ENCODE results near the gene GMEB2. TPM values are rescaled to one million over a fixed set of nuclear protein-coding genes. Genes with fewer than 3 reads are reported as not detected.

Gene GMEB2
- total and polyA plus RNA-seq, 11 donors: 4.3 to 10.0 (median 6.1) TPM

DNA sequence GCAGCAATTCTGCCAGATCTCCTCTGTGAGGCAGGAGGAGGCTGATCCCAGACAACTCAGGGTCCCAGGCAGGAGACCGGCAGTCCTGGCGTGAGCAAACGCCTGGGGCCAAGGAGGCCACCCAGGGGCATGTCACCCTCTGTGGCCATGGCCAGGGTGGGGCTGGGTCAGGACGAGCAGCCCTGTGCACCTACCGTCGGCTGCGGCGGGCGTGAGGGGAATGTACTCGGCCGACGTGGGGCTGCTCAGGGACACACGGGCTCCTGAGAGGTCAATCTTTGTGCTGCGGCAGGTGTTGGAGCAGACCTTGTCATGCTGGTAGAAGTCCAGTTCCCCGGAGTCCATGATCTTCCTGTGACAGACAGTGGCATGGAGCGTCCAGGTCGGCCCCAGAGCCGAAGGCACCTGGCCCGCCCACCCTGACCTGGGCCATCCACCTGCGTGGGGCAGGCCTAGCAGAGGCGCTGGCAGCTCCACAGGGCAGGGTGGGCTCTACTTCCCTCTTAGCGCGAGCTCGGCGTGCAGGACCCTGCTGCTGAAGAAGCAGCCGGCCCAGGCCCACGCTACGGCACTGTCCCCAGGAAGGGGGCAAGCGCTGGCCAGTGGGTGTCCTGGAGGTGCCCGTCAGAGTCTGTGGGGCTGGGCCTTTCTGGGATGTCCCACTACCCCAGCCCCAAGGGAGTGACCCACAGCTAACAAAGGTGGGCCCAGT, 31.3 kb downstream of the GMEB2 start:
- no peak for TF ChIP-seq POLR2A (IDR thresholded peaks at IDR 0.05)
- TF ChIP-seq, protein P1, sequence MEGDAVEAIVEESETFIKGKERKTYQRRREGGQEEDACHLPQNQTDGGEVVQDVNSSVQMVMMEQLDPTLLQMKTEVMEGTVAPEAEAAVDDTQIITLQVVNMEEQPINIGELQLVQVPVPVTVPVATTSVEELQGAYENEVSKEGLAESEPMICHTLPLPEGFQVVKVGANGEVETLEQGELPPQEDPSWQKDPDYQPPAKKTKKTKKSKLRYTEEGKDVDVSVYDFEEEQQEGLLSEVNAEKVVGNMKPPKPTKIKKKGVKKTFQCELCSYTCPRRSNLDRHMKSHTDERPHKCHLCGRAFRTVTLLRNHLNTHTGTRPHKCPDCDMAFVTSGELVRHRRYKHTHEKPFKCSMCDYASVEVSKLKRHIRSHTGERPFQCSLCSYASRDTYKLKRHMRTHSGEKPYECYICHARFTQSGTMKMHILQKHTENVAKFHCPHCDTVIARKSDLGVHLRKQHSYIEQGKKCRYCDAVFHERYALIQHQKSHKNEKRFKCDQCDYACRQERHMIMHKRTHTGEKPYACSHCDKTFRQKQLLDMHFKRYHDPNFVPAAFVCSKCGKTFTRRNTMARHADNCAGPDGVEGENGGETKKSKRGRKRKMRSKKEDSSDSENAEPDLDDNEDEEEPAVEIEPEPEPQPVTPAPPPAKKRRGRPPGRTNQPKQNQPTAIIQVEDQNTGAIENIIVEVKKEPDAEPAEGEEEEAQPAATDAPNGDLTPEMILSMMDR (IDR thresholded peaks at IDR 0.05): no peak
- intact Hi-C loops (cut with DNase I): no loop called here
- Histone ChIP-seq H3K9me3 (no peaks in the 10 kb centered on the region), H3K4me1 (peaks cover 0 to 4% (median 0%) of the 10 kb centered on the region in 12 donors), H3K4me3 (no peak overlapping the region), H3K36me3 (peaks cover 0 to 89% (median 77%) of the 10 kb centered on the region in 9 donors), H3K27ac (no peak overlapping the region), H3K27me3 (no peaks in the 10 kb centered on the region)
- 92 to 96% (median 94%) methylated on average over 14 to 30 of the region's 30 CpGs for WGBS, 4 donors
- DNase-seq: peak in 2 of 5 donors; percentile 15 to 50
- no peak for ATAC-seq

DNA sequence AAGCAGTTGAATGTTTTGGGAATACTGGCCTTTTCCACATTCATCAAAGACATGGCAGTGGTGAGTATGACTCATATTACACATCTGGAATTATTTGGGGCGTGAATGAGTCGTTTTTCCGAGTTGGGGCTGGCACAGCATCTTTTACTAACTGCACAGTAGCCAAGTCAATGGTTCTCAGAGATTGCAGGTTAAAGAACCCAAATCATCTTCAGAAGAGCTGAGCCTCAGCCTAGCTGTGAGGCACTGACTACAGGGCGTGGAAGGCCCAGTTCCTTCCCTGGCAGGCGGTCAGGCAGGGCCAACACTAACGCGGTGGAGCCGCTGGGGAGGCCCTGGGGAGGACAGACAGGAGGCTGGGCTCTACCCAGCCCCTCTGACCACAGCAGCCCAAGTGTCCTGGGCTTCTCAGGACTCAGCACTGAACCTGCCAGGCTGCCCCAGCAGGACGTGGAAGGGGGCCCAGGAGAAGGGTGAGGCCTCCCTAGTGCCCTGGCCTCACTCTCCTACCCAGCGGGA, 32.8 kb downstream of the GMEB2 start:
- Histone ChIP-seq H3K4me1 (peaks cover 0 to 4% (median 0%) of the 10 kb centered on the region in 12 donors), H3K9me3 (no peaks in the 10 kb centered on the region), H3K36me3 (peaks cover 0 to 92% (median 78%) of the 10 kb centered on the region in 9 donors), H3K27ac (peak overlapping the region in 3 of 12 donors; percentile 17 to 37 (median 29)), H3K4me3 (no peak overlapping the region), H3K27me3 (no peaks in the 10 kb centered on the region)
- peak in 2 of 5 donors; percentile 29 to 30 for DNase-seq
- ATAC-seq: peak in 2 of 4 donors; percentile 34 to 61
- intact Hi-C loops (cut with DNase I): no loop called here
- TF ChIP-seq, protein P1 (IDR thresholded peaks at IDR 0.05): no peak
- TF ChIP-seq POLR2A (IDR thresholded peaks at IDR 0.05): no peak
- 57 to 94% (median 83%) methylated on average over 8 to 10 of the region's 10 CpGs for WGBS, 4 donors

DNA sequence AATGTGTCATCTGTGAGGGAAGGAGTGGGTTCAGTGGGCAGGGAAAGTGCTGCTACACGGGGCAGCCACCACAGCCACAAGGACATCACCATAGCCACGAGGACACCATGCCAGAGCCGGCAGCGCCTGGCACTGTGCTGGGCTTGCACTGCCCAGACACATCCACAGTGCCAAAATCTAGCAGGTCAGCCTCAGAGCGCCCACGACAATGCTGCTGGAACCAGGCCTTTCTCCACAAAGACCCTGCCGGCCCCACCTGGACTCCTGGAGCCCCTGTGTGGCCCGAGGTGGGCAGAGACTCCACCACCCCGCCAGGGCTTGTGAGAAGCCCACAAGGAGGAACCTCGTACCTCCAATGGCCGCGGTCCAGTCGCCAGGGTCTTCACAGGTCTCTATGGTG, 34.2 kb downstream of the GMEB2 start:
- Histone ChIP-seq H3K9me3 (no peaks in the 10 kb centered on the region), H3K4me1 (peaks cover 0 to 4% (median 0%) of the 10 kb centered on the region in 12 donors), H3K27me3 (no peaks in the 10 kb centered on the region), H3K36me3 (peaks cover 0 to 94% (median 74%) of the 10 kb centered on the region in 9 donors), H3K4me3 (no peak overlapping the region), H3K27ac (no peak overlapping the region)
- ATAC-seq: no peak
- TF ChIP-seq, protein P1 (IDR thresholded peaks at IDR 0.05): no peak
- TF ChIP-seq POLR2A (IDR thresholded peaks at IDR 0.05): no peak
- 84 to 94% (median 93%) methylated on average over 7 to 13 of the region's 13 CpGs for WGBS, 4 donors
- intact Hi-C loops (cut with DNase I): no loop called here
- peak in 2 of 5 donors; percentile 16 to 40 for DNase-seq

DNA sequence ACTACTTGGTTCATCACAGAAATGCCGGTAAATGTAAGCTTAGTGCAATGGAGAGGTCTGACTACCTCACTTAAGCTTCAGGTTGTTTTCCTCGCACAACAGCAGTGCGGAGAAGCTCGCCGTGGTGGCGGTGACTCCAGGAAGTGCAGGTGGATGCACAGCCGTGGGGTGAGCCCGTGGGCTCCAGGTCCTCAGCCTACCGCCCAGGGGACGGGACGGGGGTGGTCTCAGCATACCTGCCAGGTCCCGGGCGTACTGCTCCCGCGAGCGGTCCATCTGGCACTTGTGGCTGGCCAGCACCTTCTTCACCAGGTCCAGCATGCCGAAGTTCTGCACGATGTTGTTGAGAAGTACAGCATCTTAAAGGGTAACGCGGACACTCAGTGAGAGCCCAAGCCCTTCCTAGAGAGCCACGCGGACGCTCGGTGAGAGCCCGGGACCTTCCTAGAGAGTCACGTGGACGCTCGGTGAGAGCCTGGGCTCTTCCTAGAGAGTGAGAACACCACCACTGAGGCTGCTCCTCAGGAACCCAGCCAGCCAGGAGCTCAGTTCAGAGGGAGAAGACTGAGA, 35.0 kb downstream of the GMEB2 start:
- 93 to 97% (median 95%) methylated on average over 20 to 28 of the region's 28 CpGs for WGBS, 4 donors
- no peaks in the 10 kb centered on the region for H3K27me3 ChIP-seq
- H3K27ac ChIP-seq: no peak overlapping the region
- peaks cover 0 to 4% (median 0%) of the 10 kb centered on the region in 12 donors for H3K4me1 ChIP-seq
- H3K36me3 ChIP-seq: peaks cover 0 to 86% (median 67%) of the 10 kb centered on the region in 9 donors
- peak in 2 of 5 donors; percentile 14 to 51 for DNase-seq
- intact Hi-C loops (cut with DNase I): no loop called here
- ATAC-seq: no peak
- H3K4me3 ChIP-seq: no peak overlapping the region
- no peaks in the 10 kb centered on the region for H3K9me3 ChIP-seq
- TF ChIP-seq POLR2A (IDR thresholded peaks at IDR 0.05): no peak
- TF ChIP-seq, protein P1 (IDR thresholded peaks at IDR 0.05): no peak
